ENCODE data around the gene GLB1L. TPM values are rescaled to one million over a fixed set of nuclear protein-coding genes. Genes with fewer than 3 reads are reported as not detected.

The GLB1L gene
- total and polyA plus RNA-seq, 2 of the 8 experiments (the other 6 are each of a cell fraction or from before 2014, with no cell fraction given): 3.7 to 4.0 TPM

DNA sequence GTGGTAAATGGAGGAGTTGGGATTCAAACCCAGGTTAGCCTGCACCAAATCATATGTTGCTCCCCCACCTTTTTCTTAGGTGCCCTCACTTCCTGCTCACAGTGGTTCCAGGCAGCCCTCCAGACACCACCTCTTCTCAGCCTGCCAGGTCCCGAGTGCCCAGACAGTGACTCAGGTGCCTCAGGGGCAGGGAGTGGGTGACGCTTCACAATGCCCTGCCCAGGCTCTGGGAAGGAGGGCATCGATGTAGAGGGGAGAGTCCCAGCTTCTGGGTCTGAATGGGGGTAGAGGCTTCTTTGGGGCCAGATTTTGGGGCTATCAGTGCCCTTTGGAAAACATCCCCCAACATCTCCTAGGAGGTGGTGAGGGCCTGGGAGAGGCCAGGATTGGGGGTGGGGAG is 28.7 kb upstream of the GLB1L start:
- Histone ChIP-seq H2AFZ (ENCODE audit: low read length) (no peak overlapping the region), H3K36me3 (ENCODE audit: control insufficient read depth in 2 of 4, insufficient read depth in 4 of 4, low read length in 3 of 4) (no peaks in the 10 kb centered on the region), H3K9ac (replicated peaks in 1 of 4; ENCODE audit: extremely low read depth in 1 of 4, low read depth in 3 of 4, low read length in 3 of 4) (no peak overlapping the region), H3K14ac (ENCODE audit: insufficient read length) (no peak overlapping the region), H3K4me1 (replicated peaks in 1 of 4; ENCODE audit: control insufficient read depth in 3 of 4, insufficient read depth in 4 of 4, low read length in 3 of 4) (peaks cover 9 to 14% (median 11%) of the 10 kb centered on the region in 4 experiments), H3K79me1 (ENCODE audit: low read depth, low read length) (no peaks in the 10 kb centered on the region), H3K9me3 (ENCODE audit: insufficient read depth in 2 of 2, low read depth in 1 of 2, low read length in 1 of 2) (no peaks in the 10 kb centered on the region), H2AK5ac (ENCODE audit: low read depth, low read length) (no peak overlapping the region), H3K56ac (replicated peaks; ENCODE audit: insufficient read length, low read depth, low read length) (no peak overlapping the region), H4K8ac (ENCODE audit: extremely low read depth, insufficient read depth, low read length) (no peak overlapping the region), H2BK15ac (ENCODE audit: low read length) (0 out of 2 replicates have a peak overlapping the region, but pooled peaks have one; percentile 40), H3K27me3 (replicated peaks in 1 of 4; ENCODE audit: control insufficient read depth in 3 of 4, extremely low read depth in 1 of 4, insufficient read depth in 3 of 4, low read length in 3 of 4) (peaks cover 0 to 3% (median 0%) of the 10 kb centered on the region in 4 experiments; a peak in 3 of 7 replicates), H3K27ac (ENCODE audit: low read depth, low read length) (no peak overlapping the region), H3K4ac (replicated peaks; ENCODE audit: insufficient read length, low read depth, low read length) (no peak overlapping the region), H3K23ac (ENCODE audit: insufficient read length) (no peak overlapping the region), H3K23me2 (ENCODE audit: low read depth, low read length) (peaks cover 1% of the 10 kb centered on the region; the same call in 1 of the 2 replicates), H2BK12ac (ENCODE audit: low read depth, low read length) (no peak overlapping the region), H3K4me3 (ENCODE audit: extremely low read depth in 1 of 4, insufficient read depth in 2 of 4, low read depth in 3 of 4, low read length in 4 of 4) (no peak overlapping the region), H4K20me1 (replicated peaks in 1 of 2; ENCODE audit: control insufficient read depth in 1 of 2, insufficient read depth in 2 of 2, low read length in 2 of 2) (no peaks in the 10 kb centered on the region), H2BK20ac (ENCODE audit: low read length) (no peak overlapping the region), H3K4me2 (ENCODE audit: insufficient read depth in 1 of 2, low read depth in 2 of 2, low read length in 2 of 2) (0 out of 4 replicates have a peak overlapping the region, but pooled peaks of 1 of the 2 experiments have one; percentile 9), H4K5ac (ENCODE audit: insufficient read length, low read depth, low read length) (no peak overlapping the region), H2BK120ac (replicated peaks; ENCODE audit: low read depth, low read length) (no peak overlapping the region), H3K18ac (ENCODE audit: extremely low read depth, low read length) (no peak overlapping the region), H3K79me2 (ENCODE audit: control insufficient read depth in 1 of 2, insufficient read depth in 2 of 2, low read length in 2 of 2) (no peaks in the 10 kb centered on the region), H2BK5ac (ENCODE audit: low read depth, low read length) (no peak overlapping the region; the same call in 1 of the 2 replicates), H4K91ac (replicated peaks; ENCODE audit: insufficient read length, low read length) (no peak overlapping the region)
- 92% methylated on average over 3 of the region's 3 CpGs; no CpG with 5 or more reads in 1 of the 2 experiments for WGBS, 2 experiments (ENCODE audit: extremely low coverage in 1 of 2, insufficient coverage in 1 of 2, insufficient read length in 1 of 2, insufficient replicate concordance in 2 of 2, low coverage in 1 of 2, low lambda C conversion rate in 2 of 2, missing lambda C conversion rate in 1 of 2)
- ChIA-PET CTCF (ENCODE audit: partially characterized antibody) (interaction anchor here (0.8 to 4.4 kb wide), 15 partner anchors 12 to 114 kb away, joined by 3 to 34 read pairs (median 3); partner anchors contain the start of genes GLB1L and STK16), POLR2A (ENCODE audit: partially characterized antibody) (interaction anchor here (0.7 to 1.7 kb wide), 8 partner anchors 11 to 62 kb away, joined by 3 to 8 read pairs (median 4); partner anchors contain the start of genes ABCB6, GLB1L, STK16 and TUBA4A)
- FAIRE-seq (no peak), DNase-seq (ENCODE audit: low read depth in 1 of 2, low spot score in 2 of 2) (no peak)
- TF ChIP-seq KDM4A (IDR thresholded peaks at IDR 0.05; ENCODE audit: low read depth, low read length, severe bottlenecking): no peak
- TF ChIP-seq, protein P1, sequence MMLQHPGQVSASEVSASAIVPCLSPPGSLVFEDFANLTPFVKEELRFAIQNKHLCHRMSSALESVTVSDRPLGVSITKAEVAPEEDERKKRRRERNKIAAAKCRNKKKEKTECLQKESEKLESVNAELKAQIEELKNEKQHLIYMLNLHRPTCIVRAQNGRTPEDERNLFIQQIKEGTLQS (IDR thresholded peaks at IDR 0.05; ENCODE audit: insufficient read depth, low read depth, low read length): no peak
- no peak for TF ChIP-seq JUN (IDR thresholded peaks at IDR 0.05; ENCODE audit: low read depth, low read length)
- TF ChIP-seq RBBP5 (IDR thresholded peaks at IDR 0.05; ENCODE audit: borderline replicate concordance, low read depth, low read length): no peak
- TF ChIP-seq HDAC2 (IDR thresholded peaks at IDR 0.05; ENCODE audit: borderline replicate concordance in 1 of 2, low read depth in 2 of 2, low read length in 2 of 2): no peak
- no peak for TF ChIP-seq CREB1 (IDR thresholded peaks at IDR 0.05)
- TF ChIP-seq RAD21 (IDR thresholded peaks at IDR 0.05 in 1 of 2, conservative IDR thresholded peaks at IDR 0.05 in 1 of 2; ENCODE audit: low read depth in 2 of 2, low read length in 2 of 2): no peak
- no peak for TF ChIP-seq NRF1 (IDR thresholded peaks at IDR 0.05; ENCODE audit: low read depth, low read length)
- no peak for TF ChIP-seq SIRT6 (IDR thresholded peaks at IDR 0.05; ENCODE audit: low read length)
- TF ChIP-seq MAFK (IDR thresholded peaks at IDR 0.05; ENCODE audit: low read depth, low read length): no peak
- no peak for TF ChIP-seq POLR2AphosphoS5 (IDR thresholded peaks at IDR 0.05; ENCODE audit: low read depth, low read length)
- TF ChIP-seq RFX5 (IDR thresholded peaks at IDR 0.05; ENCODE audit: borderline replicate concordance, low read depth, low read length): no peak
- no peak for TF ChIP-seq CBX5 (IDR thresholded peaks at IDR 0.05; ENCODE audit: low read depth, low read length)
